GM18507 (cell line): Measurements from ENCODE around the gene DLGAP1.

Source experiments
- DNase-seq: peaks from one replicate; pipeline ENCODE4 v3.0.0; 2011; ENCODE audit warnings: low read depth; ENCODE audit not compliant: insufficient read length; ENCODE audit errors: extremely low spot score
- FAIRE-seq: peaks from 2 replicates; lab custom pipeline; 2011; peaks lifted over from hg19 to GRCh38; lab: Jason Lieb, UNC

The DLGAP1 gene

GRCh38 chr18:3649633-3650426, 805.3 kb downstream of the DLGAP1 start:
- DNase-seq, result no peak
- no peak for FAIRE-seq

GRCh38 chr18:3649135-3649632, 805.9 kb downstream of the DLGAP1 start:
- no peak for DNase-seq
- no peak for FAIRE-seq

GRCh38 chr18:3648641-3649040, 806.5 kb downstream of the DLGAP1 start:
- DNase-seq (no peak), FAIRE-seq (no peak)

- FAIRE-seq (no peak), DNase-seq (no peak)
Observed at GRCh38 chr18:3648200-3648599, 806.9 kb downstream of the DLGAP1 start.

GRCh38 chr18:3647636-3648035, 807.5 kb downstream of the DLGAP1 start:
- DNase-seq, result no peak
- FAIRE-seq, result no peak

GRCh38 chr18:3645384-3646156, 809.5 kb downstream of the DLGAP1 start:
- DNase-seq (no peak), FAIRE-seq (no peak)

- FAIRE-seq (no peak), DNase-seq (no peak)
Observed at GRCh38 chr18:3634250-3634939, 820.7 kb downstream of the DLGAP1 start.

GRCh38 chr18:3631887-3632286, 823.2 kb downstream of the DLGAP1 start:
- no peak for FAIRE-seq
- no peak for DNase-seq

- no peak for DNase-seq
- no peak for FAIRE-seq
Observed at GRCh38 chr18:3626929-3627458, 828.1 kb downstream of the DLGAP1 start.

- no peak for DNase-seq
- FAIRE-seq, result no peak
Observed at GRCh38 chr18:3625742-3626091, 829.4 kb downstream of the DLGAP1 start.

- DNase-seq (no peak), FAIRE-seq (no peak)
Observed at GRCh38 chr18:3624935-3625741, 830.0 kb downstream of the DLGAP1 start.

- DNase-seq, result no peak
- no peak for FAIRE-seq
Observed at GRCh38 chr18:3624546-3624934, 830.6 kb downstream of the DLGAP1 start.

- no peak for FAIRE-seq
- DNase-seq, result no peak
Observed at GRCh38 chr18:3623769-3624545, 831.1 kb downstream of the DLGAP1 start.

- no peak for FAIRE-seq
Observed at GRCh38 chr18:3620146-3621119, 834.7 kb downstream of the DLGAP1 start.

GRCh38 chr18:3619746-3620145, 835.4 kb downstream of the DLGAP1 start:
- FAIRE-seq (no peak), DNase-seq (no peak)

More at GRCh38 chr18:3620146-3621119, 834.7 kb downstream of the DLGAP1 start:
- DNase-seq, result no peak

- no peak for DNase-seq
- FAIRE-seq, result no peak
Observed at GRCh38 chr18:3619222-3619621, 835.9 kb downstream of the DLGAP1 start.

- DNase-seq (no peak), FAIRE-seq (no peak)
Observed at GRCh38 chr18:3616744-3617143, 838.4 kb downstream of the DLGAP1 start.
